Stimulated activated naive CD8-positive, alpha-beta T cell treated with anti-CD3 and anti-CD28 coated beads, Interleukin-15, Interleukin-2, amounts not matched to agents 100 U/mL and 50 U/mL, for 24 hours (primary cell): Measurements from ENCODE around the gene TMEM229B.
"Not testable (repeated sequence)": the region's sequence is repeated elsewhere in the genome, so short reads cannot be mapped to it uniquely, and the experiment has no call there.

Experiments used
- ATAC-seq: fragments of 150-1000 bp; cut with Tn5 transposase; one replicate; pipeline ENCODE4 v1.10.0; 2021
- DNase-seq: peaks from one replicate; pipeline ENCODE4 v3.0.0; 2021

The TMEM229B gene

GRCh38 chr14:67453575-67454300 is 34.8 kb downstream of the TMEM229B start:
- no peak for ATAC-seq

GRCh38 chr14:67451667-67452066 is 36.9 kb downstream of the TMEM229B start:
- not testable (repeated sequence) for DNase-seq, ATAC-seq

More at GRCh38 chr14:67453575-67454300, 34.8 kb downstream of the TMEM229B start:
- DNase-seq, result no peak

- no peak for ATAC-seq
- DNase-seq, result no peak
These were observed 39.4 kb downstream of the TMEM229B start for GRCh38 chr14:67449096-67449495.

GRCh38 chr14:67447033-67447381 is 41.5 kb downstream of the TMEM229B start:
- DNase-seq (no peak), ATAC-seq (no peak)

GRCh38 chr14:67446371-67447032 is 42.0 kb downstream of the TMEM229B start:
- no peak for ATAC-seq
- DNase-seq, result no peak

- ATAC-seq, result no peak
- DNase-seq, result no peak
These were observed 44.1 kb downstream of the TMEM229B start for GRCh38 chr14:67444395-67444794.

GRCh38 chr14:67442139-67442906 is 46.2 kb downstream of the TMEM229B start:
- no peak for ATAC-seq

GRCh38 chr14:67441672-67442071 is 46.8 kb downstream of the TMEM229B start:
- ATAC-seq, result no peak
- no peak for DNase-seq

More at GRCh38 chr14:67442139-67442906, 46.2 kb downstream of the TMEM229B start:
- no peak for DNase-seq

GRCh38 chr14:67441256-67441655 is 47.3 kb downstream of the TMEM229B start:
- DNase-seq, result no peak
- ATAC-seq, result no peak

GRCh38 chr14:67440513-67440912 is 48.0 kb downstream of the TMEM229B start:
- no peak for DNase-seq
- no peak for ATAC-seq

GRCh38 chr14:67438969-67439368 is 49.6 kb downstream of the TMEM229B start:
- DNase-seq, result no peak
- ATAC-seq, result no peak

GRCh38 chr14:67436006-67436866 is 52.3 kb downstream of the TMEM229B start:
- DNase-seq, result no peak
- no peak for ATAC-seq

GRCh38 chr14:67435603-67436002 is 52.9 kb downstream of the TMEM229B start:
- ATAC-seq (no peak), DNase-seq (no peak)

GRCh38 chr14:67432050-67432564 is 56.4 kb downstream of the TMEM229B start:
- DNase-seq (no peak), ATAC-seq (no peak)

- ATAC-seq, result no peak
- no peak for DNase-seq
These were observed 58.9 kb downstream of the TMEM229B start for GRCh38 chr14:67429510-67430205.

- DNase-seq, result no peak
- ATAC-seq, result no peak
These were observed 60.0 kb downstream of the TMEM229B start for GRCh38 chr14:67428501-67429031.

GRCh38 chr14:67426983-67427606 is 61.4 kb downstream of the TMEM229B start:
- ATAC-seq, result peak; percentile 77
- peak; percentile 67 for DNase-seq

GRCh38 chr14:67426161-67426560 is 62.4 kb downstream of the TMEM229B start:
- ATAC-seq (no peak), DNase-seq (no peak)

- ATAC-seq (no peak), DNase-seq (no peak)
These were observed 62.9 kb downstream of the TMEM229B start for GRCh38 chr14:67425608-67426007.

- DNase-seq, result no peak
- no peak for ATAC-seq
These were observed 64.0 kb downstream of the TMEM229B start for GRCh38 chr14:67424539-67424938.
